GM18861 (cell line): ENCODE data around the gene ALOX12.
"Not testable (repeated sequence)": the region's sequence is repeated elsewhere in the genome, so short reads cannot be mapped to it uniquely, and the experiment has no call there.

ENCODE experiments used
- ATAC-seq: cut with Tn5 transposase; IDR thresholded peaks from one replicate; pipeline ENCODE4 v1.9.1; 2021; ENCODE audit not compliant: unreplicated experiment

Gene ALOX12

GRCh38 chr17:7043182-7043496, 47.3 kb downstream of the ALOX12 start:
- no peak for ATAC-seq

DNA sequence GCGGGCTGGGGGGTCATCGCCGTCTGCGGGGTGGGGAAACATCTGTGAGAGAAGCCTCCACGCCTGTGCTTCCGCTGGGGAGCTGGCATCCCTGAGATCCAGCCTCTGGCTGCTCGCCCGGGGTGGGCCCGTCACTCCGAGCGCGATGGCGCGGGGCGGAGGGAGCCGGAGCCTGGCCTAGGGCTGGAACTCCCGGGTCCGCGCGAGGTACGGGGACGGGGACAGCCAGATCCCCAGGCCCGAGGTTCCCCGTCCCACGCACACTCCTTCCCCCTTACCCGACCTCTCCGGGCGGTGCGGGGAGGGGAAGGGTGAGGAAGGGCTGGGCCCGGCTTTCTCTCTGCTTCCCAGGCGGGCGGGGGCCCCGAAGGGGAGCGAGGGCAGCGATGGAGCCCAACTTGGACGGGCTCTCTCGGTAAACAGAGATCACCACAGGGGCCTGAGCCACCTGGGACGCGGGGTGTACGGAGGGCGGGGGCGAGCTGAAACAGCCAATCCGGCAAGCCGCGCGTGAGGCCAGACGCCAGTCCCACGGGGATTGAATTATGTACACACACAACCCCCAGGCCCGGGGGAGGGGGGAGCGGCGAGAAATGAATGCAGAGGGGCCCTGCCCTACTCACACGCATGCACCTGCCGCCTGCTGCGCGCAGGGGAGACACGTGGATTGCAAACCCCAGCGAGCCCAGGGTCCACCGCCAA, 47.8 kb downstream of the ALOX12 start, which contains the start of gene SLC16A11:
TSS of gene SLC16A11 (minus strand) at position 596 of the 702 bp plus-strand sequence. CDS start at position 17, 579 bp downstream.
- no peak for ATAC-seq

DNA sequence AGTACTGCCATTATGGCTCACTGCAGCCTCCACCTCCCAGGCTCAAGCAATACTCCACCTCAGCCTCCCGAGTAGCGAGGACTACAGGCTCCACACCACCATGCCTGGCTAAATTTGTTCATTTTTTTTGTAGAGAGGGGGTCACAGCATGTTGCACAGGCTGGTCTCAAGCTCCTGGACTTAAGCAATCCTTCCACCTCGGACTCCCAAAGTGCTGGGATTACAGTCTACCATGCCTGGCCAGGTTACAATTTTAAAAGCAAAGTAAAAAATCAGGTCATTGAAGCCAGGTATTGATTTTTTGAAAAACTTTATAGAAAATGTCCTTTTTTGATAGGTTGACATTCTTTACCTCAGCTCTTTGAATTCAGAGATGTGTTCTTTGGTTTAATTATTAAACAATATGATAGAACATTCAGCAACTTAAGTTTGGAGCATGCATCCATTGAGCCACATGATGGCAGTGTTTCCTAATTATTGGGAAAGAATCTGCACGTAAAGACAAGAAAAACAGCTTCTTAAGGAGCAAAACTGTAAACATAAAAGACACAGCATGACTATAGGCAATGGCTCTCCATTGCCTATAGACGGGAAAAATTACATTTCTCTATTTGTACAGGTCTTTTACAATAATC, 49.8 kb downstream of the ALOX12 start:
- no peak for ATAC-seq

DNA sequence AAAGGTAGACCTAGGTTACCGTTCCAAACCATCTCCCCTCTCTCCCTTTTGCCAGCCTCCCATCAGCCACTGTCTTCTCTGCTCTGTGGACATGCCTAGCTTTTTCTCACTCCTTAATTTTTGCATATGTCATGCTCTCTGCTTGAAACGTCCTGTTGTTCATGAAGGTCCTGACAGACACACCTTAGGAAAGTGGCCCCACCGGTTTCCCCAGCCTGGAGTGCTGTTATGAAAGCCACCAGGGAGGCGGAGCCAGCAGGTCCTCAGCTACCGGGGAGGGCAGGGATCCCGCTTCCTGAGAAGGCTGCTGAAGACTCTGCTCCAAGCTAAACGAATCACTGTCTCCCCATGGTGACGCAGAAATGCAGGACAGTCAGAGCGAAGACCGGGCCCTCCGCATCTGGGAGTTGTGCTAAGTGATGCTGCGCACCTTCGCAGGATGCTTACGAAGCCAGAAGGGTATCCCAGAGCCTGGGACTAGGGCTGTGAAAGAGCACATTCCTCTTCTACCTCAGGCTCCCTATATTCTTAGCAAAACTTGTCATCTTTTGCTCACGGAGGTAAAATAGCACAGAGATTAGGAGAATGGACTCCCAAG, 50.4 kb downstream of the ALOX12 start:
- no peak for ATAC-seq

GRCh38 chr17:7046725-7047397, 51.0 kb downstream of the ALOX12 start:
- not testable (repeated sequence) for ATAC-seq

- no peak for ATAC-seq
These were observed 51.7 kb downstream of the ALOX12 start for GRCh38 chr17:7047566-7047965.

- no peak for ATAC-seq
These were observed 53.1 kb downstream of the ALOX12 start for GRCh38 chr17:7048968-7049367.

GRCh38 chr17:7050583-7050982, 54.7 kb downstream of the ALOX12 start:
- not testable (repeated sequence) for ATAC-seq

DNA sequence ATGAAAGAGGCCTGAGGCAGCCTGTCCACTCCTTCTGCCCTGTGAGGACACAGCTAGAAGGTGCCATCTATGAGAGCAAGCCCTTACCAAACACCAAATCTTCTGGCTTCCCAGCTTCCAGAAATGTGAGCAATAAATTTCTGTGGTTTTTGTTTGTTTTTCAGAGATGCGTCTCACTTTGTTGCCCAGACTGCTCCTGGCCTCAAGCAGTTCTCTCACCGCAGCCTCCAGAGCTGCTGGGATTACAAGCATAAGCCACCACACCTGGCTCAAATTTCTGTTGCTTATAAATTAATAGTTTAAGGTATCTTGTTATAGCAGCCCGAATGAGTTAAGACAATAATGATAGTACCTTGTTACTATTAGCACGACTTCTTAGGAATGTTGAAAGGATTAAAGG, 60.5 kb downstream of the ALOX12 start:
- ATAC-seq, result no peak

GRCh38 chr17:7058831-7059447, 63.1 kb downstream of the ALOX12 start:
- ATAC-seq, result no peak
